ENCODE data around the gene RNPS1. TPM values are rescaled to one million over a fixed set of nuclear protein-coding genes. Genes with fewer than 3 reads are reported as not detected.

The RNPS1 gene
- total and polyA plus RNA-seq, 2 of the 4 experiments (the other 2 are of a cell fraction) = 57.5 to 192 TPM

GRCh38 chr16:2223221-2223941 is 44.5 kb downstream of the RNPS1 start, which contains the start of gene E4F1:
TSS of gene E4F1 (plus strand) at chr16:2223591. CDS start at chr16:2223614, 23 bp downstream.
- Histone ChIP-seq H3K79me1 (ENCODE audit: low read depth in 1 of 2, low read length in 2 of 2) (peaks cover 2 to 35% of the 10 kb centered on the region in 2 experiments; a peak in 2 of 4 replicates), H3K14ac (replicated peaks; ENCODE audit: low read depth, low read length) (peak within 1 kb of the TSS; percentile 8; the same call in 1 of the 2 replicates), H2BK20ac (ENCODE audit: low read depth, low read length) (no peak within 1 kb of the TSS), H4K91ac (ENCODE audit: insufficient read depth, low read depth, low read length) (peak within 1 kb of the TSS; percentile 38; the same call in 1 of the 2 replicates), H2AFZ (replicated peaks; ENCODE audit: low read length, poor library complexity) (peak within 1 kb of the TSS; percentile 99), H3K9me3 (ENCODE audit: control insufficient read depth, insufficient read depth, low read length) (no peaks in the 10 kb centered on the region), H2AK9ac (replicated peaks; ENCODE audit: low read depth, low read length, poor library complexity) (peak within 1 kb of the TSS; percentile 94), H3K23ac (ENCODE audit: low read depth, low read length) (no peak within 1 kb of the TSS; the same call in 1 of the 2 replicates), H3K36me3 (ENCODE audit: control insufficient read depth, insufficient read depth, low read length) (no peaks in the 10 kb centered on the region; the same call in 1 of the 2 replicates), H3K27me3 (ENCODE audit: control insufficient read depth, insufficient read depth, low read length) (no peaks in the 10 kb centered on the region), H2BK120ac (ENCODE audit: low read depth, low read length) (no peak within 1 kb of the TSS; the same call in 1 of the 2 replicates), H3K4me3 (ENCODE audit: insufficient read depth, low read depth, low read length) (peak within 1 kb of the TSS; percentile 58), H4K5ac (ENCODE audit: low read depth, low read length) (peak within 1 kb of the TSS; percentile 43), H3K4me1 (ENCODE audit: control insufficient read depth, insufficient read depth, low read length) (peaks cover 12% of the 10 kb centered on the region), H3K4me2 (ENCODE audit: low read depth, low read length) (peak within 1 kb of the TSS; percentile 97), H3K18ac (ENCODE audit: low read depth, low read length) (no peak within 1 kb of the TSS), H3K9me1 (ENCODE audit: insufficient read depth, low read length) (peaks cover 15% of the 10 kb centered on the region; the same call in 1 of the 2 replicates), H2BK15ac (ENCODE audit: low read depth, low read length) (no peak within 1 kb of the TSS), H4K20me1 (ENCODE audit: insufficient read depth, low read length) (peaks cover 18% of the 10 kb centered on the region), H4K8ac (ENCODE audit: low read depth in 2 of 2, low read length in 2 of 2) (peak within 1 kb of the TSS; percentile 59 to 76; a peak in 3 of 4 replicates), H2AK5ac (ENCODE audit: low read depth, low read length) (peak within 1 kb of the TSS; percentile 60; the same call in 1 of the 2 replicates), H3K56ac (ENCODE audit: extremely low read depth, insufficient read depth, low read length) (peak within 1 kb of the TSS; percentile 26; the same call in 1 of the 2 replicates), H2BK5ac (ENCODE audit: low read depth, low read length, poor library complexity, severe bottlenecking) (peak within 1 kb of the TSS; percentile 43), H3K4ac (ENCODE audit: low read depth, low read length) (peak within 1 kb of the TSS; percentile 38), H3K27ac (ENCODE audit: insufficient read depth, low read length) (peak within 1 kb of the TSS; percentile 46), H3K9ac (ENCODE audit: low read depth, low read length) (peak within 1 kb of the TSS; percentile 70)
- intact Hi-C loops (cut with micrococcal nuclease) = no loop called here
- TF ChIP-seq ELK1 (IDR thresholded peaks at IDR 0.05; ENCODE audit: borderline replicate concordance, low read depth, low read length) (no peak), POLR2A (IDR thresholded peaks at IDR 0.05; ENCODE audit: low read depth, low read length) (peak; percentile 91), MXI1 (IDR thresholded peaks at IDR 0.05; ENCODE audit: borderline replicate concordance, low read depth, low read length) (peak; percentile 93), CEBPB (IDR thresholded peaks at IDR 0.05; ENCODE audit: low read depth, low read length) (peak; percentile 99), RFX5 (IDR thresholded peaks at IDR 0.05; ENCODE audit: low read depth, low read length) (no peak), SMC3 (IDR thresholded peaks at IDR 0.05; ENCODE audit: low read depth, low read length) (no peak), MAZ (IDR thresholded peaks at IDR 0.05; ENCODE audit: borderline replicate concordance, low read depth, low read length) (peak; percentile 97), USF2 (IDR thresholded peaks at IDR 0.05; ENCODE audit: low read depth, low read length) (peak; percentile 19; the same call in 1 of the 2 replicates), RAD21 (IDR thresholded peaks at IDR 0.05; ENCODE audit: low read length) (no peak)
- in situ Hi-C loops (cut with MboI; ENCODE audit: low sequenced_read_pairs) = no loop called here
- DNase-seq (peak; percentile 99), ATAC-seq (ENCODE audit: low read depth) (peak; percentile 99)
- dilution Hi-C loops (cut with HindIII; ENCODE audit: low sequenced_read_pairs, unreplicated experiment) = no loop called here
- POLR2A ChIA-PET (ENCODE audit: unreplicated experiment) = no interaction called here
- CTCF ChIA-PET = no interaction called here
- WGBS, 2 experiments (ENCODE audit: extremely low coverage in 2 of 2, insufficient read length in 1 of 2) = 0% methylated on average over 51 of the region's 82 CpGs; no CpG with 5 or more reads in 1 of the 2 experiments
- BruUV-seq (replicated peaks) = no TSS peak

Data from IMR-90 (cell line).